Effector memory CD4-positive, alpha-beta T cell (primary cell): ENCODE measurements around the gene FBLN7.

Source experiments
- DNase-seq, 3 donors: peaks; one replicate each; pipeline ENCODE4 v3.0.0-alpha.2; 2020
- H3K27ac ChIP-seq: 2 replicates; pipeline ENCODE4 v1.7.0; 2013; ENCODE audit warnings: mild to moderate bottlenecking, low read length, moderate library complexity; ENCODE audit not compliant: insufficient read depth, poor library complexity, severe bottlenecking
- H3K27me3 ChIP-seq: replicated peaks from 2 replicates; pipeline ENCODE4 v1.7.0; 2013; ENCODE audit warnings: mild to moderate bottlenecking, low read length; ENCODE audit not compliant: insufficient read depth, control insufficient read depth, poor library complexity, severe bottlenecking
- H3K36me3 ChIP-seq: 2 replicates; pipeline ENCODE4 v1.7.0; 2013; ENCODE audit warnings: mild to moderate bottlenecking, low read length, moderate library complexity; ENCODE audit not compliant: control insufficient read depth, insufficient read depth
- H3K4me1 ChIP-seq: 2 replicates; pipeline ENCODE4 v1.7.0; 2013; ENCODE audit warnings: low read length, mild to moderate bottlenecking; ENCODE audit not compliant: control insufficient read depth, insufficient read depth, poor library complexity, severe bottlenecking
- H3K4me3 ChIP-seq: 2 replicates; pipeline ENCODE4 v1.7.0; 2013; ENCODE audit warnings: low read length, low read depth, mild to moderate bottlenecking; ENCODE audit not compliant: insufficient read depth, poor library complexity, severe bottlenecking
- H3K9me3 ChIP-seq: 2 replicates; pipeline ENCODE4 v1.7.0; 2013; ENCODE audit warnings: mild to moderate bottlenecking, low read length, moderate library complexity; ENCODE audit not compliant: control insufficient read depth

The FBLN7 gene

DNA sequence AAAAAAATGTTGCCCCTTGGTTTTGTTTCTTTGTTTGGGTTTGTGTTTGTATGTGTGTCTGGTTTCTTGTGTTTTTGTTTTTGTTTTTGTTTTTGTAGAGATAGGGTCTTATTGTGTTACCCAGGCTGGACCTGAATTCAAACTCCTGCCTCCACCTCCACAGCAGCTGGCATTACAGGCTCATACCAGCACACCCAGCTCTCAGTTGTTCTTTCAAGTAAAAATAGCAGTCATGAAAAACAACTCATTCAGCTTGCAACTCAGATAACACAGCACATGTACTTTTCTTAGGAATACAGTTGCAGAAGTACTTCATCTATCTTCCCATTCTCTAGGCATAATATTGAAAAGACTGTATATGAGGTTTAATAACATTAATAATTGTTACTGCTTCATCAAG, 79.7 kb downstream of the FBLN7 start:
- Histone ChIP-seq H3K27me3 (no peaks in the 10 kb centered on the region), H3K36me3 (peaks cover 20% of the 10 kb centered on the region), H3K9me3 (peaks cover 6% of the 10 kb centered on the region), H3K4me3 (no peak overlapping the region), H3K27ac (no peak overlapping the region), H3K4me1 (no peaks in the 10 kb centered on the region)
- no peak for DNase-seq

DNA sequence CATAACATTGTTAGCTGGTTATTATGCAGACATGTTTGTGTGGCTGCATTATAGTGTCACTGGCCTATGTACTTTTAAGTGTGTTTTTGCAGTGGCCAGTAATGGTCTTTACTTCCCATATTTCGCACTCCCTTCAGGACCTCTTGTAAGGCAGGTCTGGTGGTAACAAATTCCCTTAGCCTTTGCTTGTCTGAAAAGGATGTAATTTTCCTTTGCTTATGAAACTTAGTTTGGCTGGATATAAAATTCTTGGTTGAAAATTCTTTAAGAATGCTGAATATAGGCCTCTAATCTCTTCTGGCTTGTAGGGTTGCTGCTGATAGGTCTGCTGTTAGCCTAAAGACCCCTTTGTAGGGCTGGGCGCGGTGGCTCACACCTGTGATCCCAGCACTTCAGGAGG, 82.0 kb downstream of the FBLN7 start:
- H3K27me3 ChIP-seq, result no peaks in the 10 kb centered on the region
- H3K9me3 ChIP-seq, result peaks cover 6% of the 10 kb centered on the region
- H3K4me1 ChIP-seq, result no peaks in the 10 kb centered on the region
- no peak for DNase-seq
- peaks cover 12% of the 10 kb centered on the region for H3K36me3 ChIP-seq
- no peak overlapping the region for H3K27ac ChIP-seq
- no peak overlapping the region for H3K4me3 ChIP-seq

DNA sequence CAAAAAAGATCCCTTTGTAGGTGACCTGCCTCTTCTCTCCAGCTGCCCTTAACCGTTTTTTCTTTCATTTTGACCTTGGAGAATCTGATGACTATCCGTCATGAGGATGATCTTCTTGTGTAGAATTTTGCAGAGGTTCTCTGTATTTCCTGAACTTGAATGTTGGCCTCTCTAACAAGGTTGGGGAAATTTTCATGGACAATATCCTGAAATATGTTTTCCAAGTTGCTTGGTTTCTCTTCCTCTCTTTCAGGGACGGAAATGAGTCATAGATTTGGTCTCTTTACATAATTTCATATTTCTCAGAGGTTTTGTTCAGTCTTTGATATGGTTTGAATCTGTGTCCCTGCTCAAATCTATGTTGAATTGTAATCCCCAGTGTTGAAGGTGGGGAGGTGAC, 82.6 kb downstream of the FBLN7 start:
- Histone ChIP-seq H3K27me3 (no peaks in the 10 kb centered on the region), H3K27ac (no peak overlapping the region), H3K4me1 (no peaks in the 10 kb centered on the region), H3K36me3 (peaks cover 10% of the 10 kb centered on the region), H3K4me3 (no peak overlapping the region), H3K9me3 (peaks cover 6% of the 10 kb centered on the region)
- DNase-seq, result no peak

DNA sequence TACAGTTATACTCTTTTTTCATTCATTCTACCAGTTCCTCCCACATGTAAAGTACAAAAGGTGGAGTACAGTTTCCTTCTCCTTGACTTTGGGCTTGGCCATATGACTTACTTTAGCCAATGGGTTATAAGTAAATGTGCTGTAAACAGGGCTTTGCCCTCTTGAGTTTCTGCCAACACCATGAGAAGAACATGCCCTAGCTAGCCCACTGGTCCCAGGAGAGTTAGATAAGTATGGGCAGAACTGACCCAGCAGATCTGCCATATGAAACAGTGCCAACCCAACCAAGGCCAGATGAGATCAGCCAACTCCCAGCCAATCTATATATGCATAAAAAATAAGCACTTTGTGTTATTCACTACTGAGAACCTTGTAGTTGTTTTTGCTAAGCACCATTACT, 91.2 kb downstream of the FBLN7 start:
- no peaks in the 10 kb centered on the region for H3K9me3 ChIP-seq
- H3K36me3 ChIP-seq, result peaks cover 5% of the 10 kb centered on the region
- no peaks in the 10 kb centered on the region for H3K4me1 ChIP-seq
- H3K27ac ChIP-seq, result no peak overlapping the region
- H3K27me3 ChIP-seq, result no peaks in the 10 kb centered on the region
- no peak overlapping the region for H3K4me3 ChIP-seq
- DNase-seq, result no peak

DNA sequence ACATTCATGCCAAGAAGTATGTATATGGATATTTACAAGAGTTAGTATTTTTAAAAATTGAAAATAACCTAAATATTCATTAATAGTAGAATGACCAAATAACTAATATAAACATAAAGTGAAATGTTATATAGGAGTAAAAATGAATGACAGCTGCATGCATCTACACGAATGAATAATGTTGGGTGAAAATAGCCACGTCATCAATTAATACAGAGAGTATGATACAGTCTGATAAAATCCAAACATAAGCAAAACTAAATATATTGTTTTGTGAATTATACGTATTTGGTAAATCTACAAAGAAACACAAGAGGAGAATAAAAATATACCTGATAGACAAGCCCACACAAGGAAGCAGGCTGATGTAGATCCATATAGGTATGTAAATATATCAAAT, 92.2 kb downstream of the FBLN7 start:
- Histone ChIP-seq H3K27me3 (no peaks in the 10 kb centered on the region), H3K36me3 (peaks cover 7% of the 10 kb centered on the region), H3K4me3 (no peak overlapping the region), H3K9me3 (no peaks in the 10 kb centered on the region), H3K27ac (no peak overlapping the region), H3K4me1 (no peaks in the 10 kb centered on the region)
- no peak for DNase-seq
